ENCODE data around the gene PTPRZ1. TPM values are rescaled to one million over a fixed set of nuclear protein-coding genes. Genes with fewer than 3 reads are reported as not detected.

Gene PTPRZ1
- total and polyA plus RNA-seq, 2 of the 13 experiments (the other 11 are each of a cell fraction or from before 2014, with no cell fraction given): not detected

DNA sequence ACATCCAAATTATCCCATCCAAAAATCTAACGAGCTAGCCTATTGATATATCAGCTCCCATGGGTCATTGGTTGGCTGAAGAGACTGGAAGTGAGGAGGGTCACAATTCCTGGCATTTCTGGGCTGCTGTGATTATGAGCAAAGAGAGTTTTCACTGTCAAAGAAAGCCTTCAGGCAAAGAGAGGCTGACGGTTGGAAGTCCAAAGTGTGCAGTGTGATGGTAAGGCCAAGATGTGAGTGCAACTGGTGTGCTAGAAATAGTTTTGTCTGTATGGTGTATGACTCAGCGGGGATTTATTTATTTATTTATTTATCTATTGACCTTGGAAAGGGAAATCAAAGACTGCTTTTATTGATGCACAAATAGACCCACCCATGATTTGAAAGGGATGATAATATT is 196.0 kb downstream of the PTPRZ1 start:
- no peak for ATAC-seq
- CTCF ChIA-PET (ENCODE audit: low intra/inter-chr PET ratio, low total read pairs): no interaction called here

More for the DNA sequence above, 196.0 kb downstream of the PTPRZ1 start:
- no peak overlapping the region for H3K9ac ChIP-seq (ENCODE audit: insufficient read depth, low read depth, low read length)
- intact Hi-C loops (cut with micrococcal nuclease; ENCODE audit: unreplicated experiment) (no loop called here), in situ Hi-C loops (cut with HindIII; ENCODE audit: extremely low pct_ligation_motif_present, low pct_unique_long_range_greater_than_20kb) (no loop called here)
- no peak overlapping the region for H3K27ac ChIP-seq (ENCODE audit: extremely low read length, insufficient read depth, low read length)
- no peak overlapping the region for H3K4me3 ChIP-seq (replicated peaks in 1 of 3; ENCODE audit: insufficient read depth in 1 of 3, low read depth in 2 of 3, low read length in 3 of 3)
- H3K4me2 ChIP-seq (ENCODE audit: low read depth, low read length): no peak overlapping the region
- BruUV-seq (replicated peaks): no TSS peak
- H2AFZ ChIP-seq (ENCODE audit: low read length): no peak overlapping the region
- H4K20me1 ChIP-seq (ENCODE audit: insufficient read depth, low read length): no peaks in the 10 kb centered on the region
- no peaks in the 10 kb centered on the region for H3K9me3 ChIP-seq (ENCODE audit: low read length)
- no peaks in the 10 kb centered on the region for H3K4me1 ChIP-seq (ENCODE audit: insufficient read depth, low read length)
- H3K27me3 ChIP-seq (ENCODE audit: control insufficient read depth in 1 of 2, insufficient read depth in 2 of 2, low read length in 2 of 2): no peaks in the 10 kb centered on the region
- WGBS (ENCODE audit: low lambda C conversion rate): 5% methylated on average over 3 of the region's 3 CpGs
- no peaks in the 10 kb centered on the region for H3K36me3 ChIP-seq (replicated peaks in 1 of 2; ENCODE audit: control insufficient read depth in 1 of 2, insufficient read depth in 2 of 2, low read length in 2 of 2)
- POLR2A ChIA-PET: no interaction called here
- TF ChIP-seq, protein P1, sequence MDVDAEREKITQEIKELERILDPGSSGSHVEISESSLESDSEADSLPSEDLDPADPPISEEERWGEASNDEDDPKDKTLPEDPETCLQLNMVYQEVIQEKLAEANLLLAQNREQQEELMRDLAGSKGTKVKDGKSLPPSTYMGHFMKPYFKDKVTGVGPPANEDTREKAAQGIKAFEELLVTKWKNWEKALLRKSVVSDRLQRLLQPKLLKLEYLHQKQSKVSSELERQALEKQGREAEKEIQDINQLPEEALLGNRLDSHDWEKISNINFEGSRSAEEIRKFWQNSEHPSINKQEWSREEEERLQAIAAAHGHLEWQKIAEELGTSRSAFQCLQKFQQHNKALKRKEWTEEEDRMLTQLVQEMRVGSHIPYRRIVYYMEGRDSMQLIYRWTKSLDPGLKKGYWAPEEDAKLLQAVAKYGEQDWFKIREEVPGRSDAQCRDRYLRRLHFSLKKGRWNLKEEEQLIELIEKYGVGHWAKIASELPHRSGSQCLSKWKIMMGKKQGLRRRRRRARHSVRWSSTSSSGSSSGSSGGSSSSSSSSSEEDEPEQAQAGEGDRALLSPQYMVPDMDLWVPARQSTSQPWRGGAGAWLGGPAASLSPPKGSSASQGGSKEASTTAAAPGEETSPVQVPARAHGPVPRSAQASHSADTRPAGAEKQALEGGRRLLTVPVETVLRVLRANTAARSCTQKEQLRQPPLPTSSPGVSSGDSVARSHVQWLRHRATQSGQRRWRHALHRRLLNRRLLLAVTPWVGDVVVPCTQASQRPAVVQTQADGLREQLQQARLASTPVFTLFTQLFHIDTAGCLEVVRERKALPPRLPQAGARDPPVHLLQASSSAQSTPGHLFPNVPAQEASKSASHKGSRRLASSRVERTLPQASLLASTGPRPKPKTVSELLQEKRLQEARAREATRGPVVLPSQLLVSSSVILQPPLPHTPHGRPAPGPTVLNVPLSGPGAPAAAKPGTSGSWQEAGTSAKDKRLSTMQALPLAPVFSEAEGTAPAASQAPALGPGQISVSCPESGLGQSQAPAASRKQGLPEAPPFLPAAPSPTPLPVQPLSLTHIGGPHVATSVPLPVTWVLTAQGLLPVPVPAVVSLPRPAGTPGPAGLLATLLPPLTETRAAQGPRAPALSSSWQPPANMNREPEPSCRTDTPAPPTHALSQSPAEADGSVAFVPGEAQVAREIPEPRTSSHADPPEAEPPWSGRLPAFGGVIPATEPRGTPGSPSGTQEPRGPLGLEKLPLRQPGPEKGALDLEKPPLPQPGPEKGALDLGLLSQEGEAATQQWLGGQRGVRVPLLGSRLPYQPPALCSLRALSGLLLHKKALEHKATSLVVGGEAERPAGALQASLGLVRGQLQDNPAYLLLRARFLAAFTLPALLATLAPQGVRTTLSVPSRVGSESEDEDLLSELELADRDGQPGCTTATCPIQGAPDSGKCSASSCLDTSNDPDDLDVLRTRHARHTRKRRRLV (CRISPR knock-in tag; IDR thresholded peaks at IDR 0.05): no peak
- TF ChIP-seq EEA1 (CRISPR knock-in tag; IDR thresholded peaks at IDR 0.05; ENCODE audit: borderline replicate concordance): no peak
- no peak for TF ChIP-seq PTBP1 (IDR thresholded peaks at IDR 0.05; ENCODE audit: low read depth, low read length, poor library complexity, severe bottlenecking)
- TF ChIP-seq ZNF331 (CRISPR knock-in tag; IDR thresholded peaks at IDR 0.05): no peak
- no peak for TF ChIP-seq ZNF335 (CRISPR knock-in tag; IDR thresholded peaks at IDR 0.05)
- no peak for TF ChIP-seq ZNF709 (CRISPR knock-in tag; IDR thresholded peaks at IDR 0.05)
- TF ChIP-seq, protein P2, sequence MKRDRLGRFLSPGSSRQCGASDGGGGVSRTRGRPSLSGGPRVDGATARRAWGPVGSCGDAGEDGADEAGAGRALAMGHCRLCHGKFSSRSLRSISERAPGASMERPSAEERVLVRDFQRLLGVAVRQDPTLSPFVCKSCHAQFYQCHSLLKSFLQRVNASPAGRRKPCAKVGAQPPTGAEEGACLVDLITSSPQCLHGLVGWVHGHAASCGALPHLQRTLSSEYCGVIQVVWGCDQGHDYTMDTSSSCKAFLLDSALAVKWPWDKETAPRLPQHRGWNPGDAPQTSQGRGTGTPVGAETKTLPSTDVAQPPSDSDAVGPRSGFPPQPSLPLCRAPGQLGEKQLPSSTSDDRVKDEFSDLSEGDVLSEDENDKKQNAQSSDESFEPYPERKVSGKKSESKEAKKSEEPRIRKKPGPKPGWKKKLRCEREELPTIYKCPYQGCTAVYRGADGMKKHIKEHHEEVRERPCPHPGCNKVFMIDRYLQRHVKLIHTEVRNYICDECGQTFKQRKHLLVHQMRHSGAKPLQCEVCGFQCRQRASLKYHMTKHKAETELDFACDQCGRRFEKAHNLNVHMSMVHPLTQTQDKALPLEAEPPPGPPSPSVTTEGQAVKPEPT (CRISPR knock-in tag; IDR thresholded peaks at IDR 0.05; ENCODE audit: low read depth): no peak
- TF ChIP-seq PHF20 (CRISPR knock-in tag; IDR thresholded peaks at IDR 0.05): no peak
- TF ChIP-seq, protein P3, sequence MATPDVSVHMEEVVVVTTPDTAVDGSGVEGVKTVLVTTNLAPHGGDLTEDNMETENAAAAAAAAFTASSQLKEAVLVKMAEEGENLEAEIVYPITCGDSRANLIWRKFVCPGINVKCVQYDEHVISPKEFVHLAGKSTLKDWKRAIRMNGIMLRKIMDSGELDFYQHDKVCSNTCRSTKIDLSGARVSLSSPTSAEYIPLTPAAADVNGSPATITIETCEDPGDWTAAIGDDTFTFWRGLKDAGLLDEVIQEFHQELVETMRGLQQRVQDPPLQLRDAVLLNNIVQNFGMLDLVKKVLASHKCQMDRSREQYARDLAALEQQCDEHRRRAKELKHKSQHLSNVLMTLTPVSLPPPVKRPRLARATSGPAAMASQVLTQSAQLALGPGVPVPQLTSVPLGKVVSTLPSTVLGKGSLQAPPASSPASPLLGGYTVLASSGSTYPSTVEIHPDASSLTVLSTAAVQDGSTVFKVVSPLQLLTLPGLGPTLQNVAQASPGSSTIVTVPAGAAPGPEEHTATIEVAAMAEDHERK (CRISPR knock-in tag; IDR thresholded peaks at IDR 0.05; ENCODE audit: low read depth): no peak
- TF ChIP-seq, protein P4, sequence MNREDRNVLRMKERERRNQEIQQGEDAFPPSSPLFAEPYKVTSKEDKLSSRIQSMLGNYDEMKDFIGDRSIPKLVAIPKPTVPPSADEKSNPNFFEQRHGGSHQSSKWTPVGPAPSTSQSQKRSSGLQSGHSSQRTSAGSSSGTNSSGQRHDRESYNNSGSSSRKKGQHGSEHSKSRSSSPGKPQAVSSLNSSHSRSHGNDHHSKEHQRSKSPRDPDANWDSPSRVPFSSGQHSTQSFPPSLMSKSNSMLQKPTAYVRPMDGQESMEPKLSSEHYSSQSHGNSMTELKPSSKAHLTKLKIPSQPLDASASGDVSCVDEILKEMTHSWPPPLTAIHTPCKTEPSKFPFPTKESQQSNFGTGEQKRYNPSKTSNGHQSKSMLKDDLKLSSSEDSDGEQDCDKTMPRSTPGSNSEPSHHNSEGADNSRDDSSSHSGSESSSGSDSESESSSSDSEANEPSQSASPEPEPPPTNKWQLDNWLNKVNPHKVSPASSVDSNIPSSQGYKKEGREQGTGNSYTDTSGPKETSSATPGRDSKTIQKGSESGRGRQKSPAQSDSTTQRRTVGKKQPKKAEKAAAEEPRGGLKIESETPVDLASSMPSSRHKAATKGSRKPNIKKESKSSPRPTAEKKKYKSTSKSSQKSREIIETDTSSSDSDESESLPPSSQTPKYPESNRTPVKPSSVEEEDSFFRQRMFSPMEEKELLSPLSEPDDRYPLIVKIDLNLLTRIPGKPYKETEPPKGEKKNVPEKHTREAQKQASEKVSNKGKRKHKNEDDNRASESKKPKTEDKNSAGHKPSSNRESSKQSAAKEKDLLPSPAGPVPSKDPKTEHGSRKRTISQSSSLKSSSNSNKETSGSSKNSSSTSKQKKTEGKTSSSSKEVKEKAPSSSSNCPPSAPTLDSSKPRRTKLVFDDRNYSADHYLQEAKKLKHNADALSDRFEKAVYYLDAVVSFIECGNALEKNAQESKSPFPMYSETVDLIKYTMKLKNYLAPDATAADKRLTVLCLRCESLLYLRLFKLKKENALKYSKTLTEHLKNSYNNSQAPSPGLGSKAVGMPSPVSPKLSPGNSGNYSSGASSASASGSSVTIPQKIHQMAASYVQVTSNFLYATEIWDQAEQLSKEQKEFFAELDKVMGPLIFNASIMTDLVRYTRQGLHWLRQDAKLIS (CRISPR knock-in tag; IDR thresholded peaks at IDR 0.05): no peak
- FAIRE-seq: no peak
- no peaks in the 10 kb centered on the region for H3K79me2 ChIP-seq (ENCODE audit: insufficient read depth, low read length)
- DNase-seq (ENCODE audit: low spot score): no peak
